HG02870 (cell line): ENCODE measurements around the gene ANKRD52.
"Not testable (repeated sequence)": the region's sequence is repeated elsewhere in the genome, so short reads cannot be mapped to it uniquely, and the experiment has no call there.

Experiments used
- ATAC-seq: cut with Tn5 transposase; IDR thresholded peaks from one replicate; pipeline ENCODE4 v1.9.1; 2021; ENCODE audit warnings: mild to moderate bottlenecking, moderate library complexity; ENCODE audit not compliant: unreplicated experiment

The ANKRD52 gene

GRCh38 chr12:56258068-56258819 lies at the start of gene ANKRD52:
Gene ANKRD52, minus strand, starts transcription at chr12:56258384. Its CDS starts 115 bp downstream, at chr12:56258269.
- ATAC-seq, result peak; percentile 89

- ATAC-seq, result no peak
Measured at GRCh38 chr12:56307221-56307965, 49.2 kb upstream of the ANKRD52 start.

- no peak for ATAC-seq
Measured at GRCh38 chr12:56304872-56305590, 46.8 kb upstream of the ANKRD52 start.

- no peak for ATAC-seq
Measured at GRCh38 chr12:56304276-56304675, 46.1 kb upstream of the ANKRD52 start.

- no peak for ATAC-seq
Measured at GRCh38 chr12:56300644-56301464, 42.7 kb upstream of the ANKRD52 start.

GRCh38 chr12:56299853-56300643 lies 41.9 kb upstream of the ANKRD52 start, which contains the start of gene CS:
Gene CS, minus strand, starts transcription at chr12:56300330. Its CDS starts 129 bp downstream, at chr12:56300201.
- ATAC-seq, result peak; percentile 89

GRCh38 chr12:56299308-56299852 lies 41.2 kb upstream of the ANKRD52 start:
- ATAC-seq, result no peak

- no peak for ATAC-seq
Measured at GRCh38 chr12:56298828-56299227, 40.6 kb upstream of the ANKRD52 start.

GRCh38 chr12:56297400-56297799 lies 39.2 kb upstream of the ANKRD52 start:
- ATAC-seq, result no peak

GRCh38 chr12:56296295-56296694 lies 38.1 kb upstream of the ANKRD52 start:
- ATAC-seq, result no peak

GRCh38 chr12:56293795-56294194 lies 35.6 kb upstream of the ANKRD52 start:
- no peak for ATAC-seq

GRCh38 chr12:56288705-56289387 lies 30.7 kb upstream of the ANKRD52 start:
- no peak for ATAC-seq

- ATAC-seq, result no peak
Measured at GRCh38 chr12:56286044-56286830, 28.1 kb upstream of the ANKRD52 start.

- not testable (repeated sequence) for ATAC-seq
Measured at GRCh38 chr12:56284263-56284662, 26.1 kb upstream of the ANKRD52 start.

- no peak for ATAC-seq
Measured at GRCh38 chr12:56282579-56282978, 24.4 kb upstream of the ANKRD52 start.

GRCh38 chr12:56282030-56282429 lies 23.8 kb upstream of the ANKRD52 start:
- no peak for ATAC-seq

- no peak for ATAC-seq
Measured at GRCh38 chr12:56280849-56281248, 22.7 kb upstream of the ANKRD52 start.

GRCh38 chr12:56278905-56279304 lies 20.7 kb upstream of the ANKRD52 start:
- ATAC-seq, result no peak
